Measurements from ENCODE around the gene ELOVL6.

DNA sequence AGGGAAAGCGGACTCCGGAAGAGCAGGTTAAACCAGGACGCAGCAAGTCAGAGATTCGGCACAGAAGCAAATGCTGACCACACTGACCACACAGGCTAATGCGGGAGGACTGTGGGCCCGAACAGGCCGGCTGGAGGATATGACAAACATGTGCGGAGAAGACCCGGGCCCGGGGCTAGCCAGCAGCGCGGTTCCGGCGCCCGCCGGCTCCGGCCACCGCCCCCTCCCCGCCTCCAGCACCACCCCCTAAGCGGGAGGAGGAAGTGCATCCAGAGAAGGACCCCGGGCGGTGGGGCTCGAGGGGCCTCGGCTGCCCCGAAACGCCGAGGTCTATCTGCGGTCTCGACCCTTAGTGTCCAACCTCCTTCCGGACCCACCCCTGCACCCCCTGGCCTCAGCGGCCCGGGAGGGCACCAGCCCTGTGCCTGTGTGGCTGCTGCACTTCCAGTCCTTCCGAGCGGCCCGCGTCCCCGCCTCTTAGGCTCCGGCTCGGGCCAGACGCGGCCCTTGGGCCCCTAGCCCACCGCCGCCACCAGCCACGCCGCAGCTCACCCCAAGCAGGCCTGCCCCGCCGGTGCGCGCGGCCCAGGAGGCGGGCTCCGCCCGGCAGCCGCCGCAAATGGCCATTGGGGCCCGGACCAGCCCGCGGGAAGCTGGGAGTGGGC lies 2.1 kb downstream of the ELOVL6 start:
- TF ChIP-seq CTCF (IDR thresholded peaks at IDR 0.05) = no peak
- peak; percentile 10 to 29 for TF ChIP-seq POLR2A (IDR thresholded peaks at IDR 0.05)
